ENCODE data around the gene BPIFB6.

GRCh38 chr20:33062105-33062824 lies 30.8 kb downstream of the BPIFB6 start:
- TF ChIP-seq CTCF (IDR thresholded peaks at IDR 0.05) (no peak), EP300 (IDR thresholded peaks at IDR 0.05) (no peak)

Data from sigmoid colon (tissue), 4 donors.